Measurements from ENCODE around the gene FBRS. TPM values are rescaled to one million over a fixed set of nuclear protein-coding genes. Genes with fewer than 3 reads are reported as not detected.
"Not testable (repeated sequence)": the region's sequence is repeated elsewhere in the genome, so short reads cannot be mapped to it uniquely, and the experiment has no call there.

Gene FBRS
- polyA plus RNA-seq, 3 donors, result 48.7 to 78.6 (median 67.4) TPM

GRCh38 chr16:30633526-30633925 lies 24.7 kb upstream of the FBRS start:
- DNase-seq (ENCODE audit: extremely low read depth in 1 of 11, low read depth in 9 of 11, low spot score in 4 of 11), result no peak

- no peak for DNase-seq (ENCODE audit: extremely low read depth in 1 of 11, low read depth in 9 of 11, low spot score in 4 of 11)
Measured at GRCh38 chr16:30636599-30636998, 21.6 kb upstream of the FBRS start.

GRCh38 chr16:30637139-30637538 lies 21.1 kb upstream of the FBRS start:
- not testable (repeated sequence) for DNase-seq (ENCODE audit: extremely low read depth in 1 of 11, low read depth in 9 of 11, low spot score in 4 of 11)

- DNase-seq (ENCODE audit: extremely low read depth in 1 of 11, low read depth in 9 of 11, low spot score in 4 of 11), result no peak
Measured at GRCh38 chr16:30637944-30638343, 20.3 kb upstream of the FBRS start.

GRCh38 chr16:30641378-30641982 lies 16.8 kb upstream of the FBRS start:
- DNase-seq (ENCODE audit: extremely low read depth in 1 of 11, low read depth in 9 of 11, low spot score in 4 of 11), result no peak

- DNase-seq (ENCODE audit: extremely low read depth in 1 of 11, low read depth in 9 of 11, low spot score in 4 of 11), result no peak
Measured at GRCh38 chr16:30644334-30644830, 13.8 kb upstream of the FBRS start.

GRCh38 chr16:30645727-30646126 lies 12.5 kb upstream of the FBRS start:
- no peak for DNase-seq (ENCODE audit: extremely low read depth in 1 of 11, low read depth in 9 of 11, low spot score in 4 of 11)

GRCh38 chr16:30647274-30647571 lies 11.0 kb upstream of the FBRS start:
- DNase-seq (ENCODE audit: extremely low read depth in 1 of 11, low read depth in 9 of 11, low spot score in 4 of 11), result no peak

GRCh38 chr16:30649725-30650368 lies 8.4 kb upstream of the FBRS start:
- DNase-seq (ENCODE audit: extremely low read depth in 1 of 11, low read depth in 9 of 11, low spot score in 4 of 11), result no peak

GRCh38 chr16:30650369-30651123 lies 7.7 kb upstream of the FBRS start, which contains the start of gene PRR14:
Gene PRR14, plus strand, starts transcription at chr16:30650960. Its CDS starts 686 bp downstream, at chr16:30651646.
- DNase-seq (ENCODE audit: extremely low read depth in 1 of 11, low read depth in 9 of 11, low spot score in 4 of 11), result peak; percentile 97 to 100 (median 100)

GRCh38 chr16:30651124-30652004 lies 6.9 kb upstream of the FBRS start:
- DNase-seq (ENCODE audit: extremely low read depth in 1 of 11, low read depth in 9 of 11, low spot score in 4 of 11), result peak in 2 of 11 donors; percentile 33 to 34

GRCh38 chr16:30652005-30652296 lies 6.3 kb upstream of the FBRS start:
- no peak for DNase-seq (ENCODE audit: extremely low read depth in 1 of 11, low read depth in 9 of 11, low spot score in 4 of 11)

- no peak for DNase-seq (ENCODE audit: extremely low read depth in 1 of 11, low read depth in 9 of 11, low spot score in 4 of 11)
Measured at GRCh38 chr16:30652718-30653117, 5.5 kb upstream of the FBRS start.

GRCh38 chr16:30654856-30655255 lies 3.4 kb upstream of the FBRS start:
- DNase-seq (ENCODE audit: extremely low read depth in 1 of 11, low read depth in 9 of 11, low spot score in 4 of 11), result no peak

GRCh38 chr16:30655815-30656347 lies 2.4 kb upstream of the FBRS start:
- no peak for DNase-seq (ENCODE audit: extremely low read depth in 1 of 11, low read depth in 9 of 11, low spot score in 4 of 11)

- DNase-seq (ENCODE audit: extremely low read depth in 1 of 11, low read depth in 9 of 11, low spot score in 4 of 11), result no peak
Measured at GRCh38 chr16:30656388-30656787, 1.8 kb upstream of the FBRS start.

- peak in 2 of 11 donors; percentile 31 to 41 for DNase-seq (ENCODE audit: extremely low read depth in 1 of 11, low read depth in 9 of 11, low spot score in 4 of 11)
Measured at GRCh38 chr16:30656974-30657865, 1.0 kb upstream of the FBRS start.

Data from renal cortex interstitium (tissue), 11 donors.